IPS-NIHi11 (cell line): Measurements from ENCODE around the gene TGM3.
"Not testable (repeated sequence)": the region's sequence is repeated elsewhere in the genome, so short reads cannot be mapped to it uniquely, and the experiment has no call there.

Experiments
- DNase-seq: peaks from one replicate; pipeline ENCODE4 v3.0.0; 2012; ENCODE audit warnings: mixed read lengths, low spot score

Gene TGM3, protein sequence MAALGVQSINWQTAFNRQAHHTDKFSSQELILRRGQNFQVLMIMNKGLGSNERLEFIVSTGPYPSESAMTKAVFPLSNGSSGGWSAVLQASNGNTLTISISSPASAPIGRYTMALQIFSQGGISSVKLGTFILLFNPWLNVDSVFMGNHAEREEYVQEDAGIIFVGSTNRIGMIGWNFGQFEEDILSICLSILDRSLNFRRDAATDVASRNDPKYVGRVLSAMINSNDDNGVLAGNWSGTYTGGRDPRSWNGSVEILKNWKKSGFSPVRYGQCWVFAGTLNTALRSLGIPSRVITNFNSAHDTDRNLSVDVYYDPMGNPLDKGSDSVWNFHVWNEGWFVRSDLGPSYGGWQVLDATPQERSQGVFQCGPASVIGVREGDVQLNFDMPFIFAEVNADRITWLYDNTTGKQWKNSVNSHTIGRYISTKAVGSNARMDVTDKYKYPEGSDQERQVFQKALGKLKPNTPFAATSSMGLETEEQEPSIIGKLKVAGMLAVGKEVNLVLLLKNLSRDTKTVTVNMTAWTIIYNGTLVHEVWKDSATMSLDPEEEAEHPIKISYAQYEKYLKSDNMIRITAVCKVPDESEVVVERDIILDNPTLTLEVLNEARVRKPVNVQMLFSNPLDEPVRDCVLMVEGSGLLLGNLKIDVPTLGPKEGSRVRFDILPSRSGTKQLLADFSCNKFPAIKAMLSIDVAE

GRCh38 chr20:2295886-2296515 lies at the start of gene TGM3:
Gene TGM3 (plus strand): TSS chr20:2296001. CDS start chr20:2296064, 63 bp downstream.
- no peak for DNase-seq

DNA sequence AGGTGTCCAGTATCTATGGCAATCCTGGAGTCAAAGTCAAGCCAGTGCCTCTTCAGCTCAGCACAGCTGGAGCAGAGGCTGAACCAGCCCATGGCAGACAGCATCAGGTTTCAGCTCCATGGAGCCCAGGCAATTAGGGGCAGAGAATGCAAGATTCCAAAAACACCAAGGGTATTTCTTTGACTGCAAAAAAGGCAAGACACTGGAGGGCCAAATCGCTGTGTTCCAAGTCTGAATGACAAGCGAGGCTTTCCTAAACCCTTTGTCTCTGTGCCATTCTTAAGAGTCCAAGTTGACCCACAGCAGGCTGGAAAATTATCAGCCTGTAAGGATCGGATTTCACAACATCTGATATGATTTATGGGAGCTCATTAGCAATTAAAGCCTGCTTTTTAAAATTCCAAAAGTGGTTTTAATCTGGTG lies 49.7 kb upstream of the TGM3 start:
- peak; percentile 39 for DNase-seq

DNA sequence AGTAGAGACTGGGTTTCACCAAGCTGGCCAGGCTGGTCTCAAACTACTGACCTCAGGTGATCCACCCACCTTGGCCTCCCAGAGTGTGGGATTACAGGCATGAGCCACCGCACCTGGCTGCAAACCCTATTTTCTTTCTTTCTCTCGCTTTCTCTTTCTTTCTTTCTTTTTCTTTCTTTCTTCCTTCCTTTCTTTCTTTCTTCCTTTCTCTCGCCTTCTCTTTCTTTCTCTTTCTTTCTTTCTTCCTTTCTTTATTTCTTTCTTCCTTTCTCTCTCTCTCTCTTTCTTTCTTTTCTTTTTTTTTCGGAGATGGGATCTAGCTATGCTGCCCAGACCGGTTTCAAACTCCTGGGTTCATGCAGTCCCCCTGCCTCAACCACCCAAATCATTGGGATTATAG lies 47.0 kb upstream of the TGM3 start:
- no peak for DNase-seq

DNA sequence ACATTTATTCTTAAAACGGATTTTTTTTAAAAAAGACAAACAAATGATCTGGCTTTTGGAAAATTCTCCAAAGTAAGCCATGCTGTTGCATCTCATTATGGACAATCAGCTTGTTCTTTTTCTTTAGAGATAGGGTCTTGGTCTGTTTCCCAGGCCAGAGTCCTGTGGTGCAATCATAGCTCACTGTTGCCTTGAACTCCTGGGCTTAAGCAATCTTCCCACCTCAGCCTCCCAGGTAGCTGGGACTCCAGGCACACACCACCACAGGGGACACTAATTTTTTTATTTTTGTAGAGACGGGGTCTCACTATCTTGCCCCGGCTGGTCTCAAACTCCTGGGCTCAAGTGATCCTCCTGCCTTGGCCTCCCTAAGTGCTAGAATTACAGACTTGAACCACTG lies 45.9 kb upstream of the TGM3 start:
- no peak for DNase-seq

GRCh38 chr20:2252419-2252997 lies 43.3 kb upstream of the TGM3 start:
- DNase-seq = no peak

DNA sequence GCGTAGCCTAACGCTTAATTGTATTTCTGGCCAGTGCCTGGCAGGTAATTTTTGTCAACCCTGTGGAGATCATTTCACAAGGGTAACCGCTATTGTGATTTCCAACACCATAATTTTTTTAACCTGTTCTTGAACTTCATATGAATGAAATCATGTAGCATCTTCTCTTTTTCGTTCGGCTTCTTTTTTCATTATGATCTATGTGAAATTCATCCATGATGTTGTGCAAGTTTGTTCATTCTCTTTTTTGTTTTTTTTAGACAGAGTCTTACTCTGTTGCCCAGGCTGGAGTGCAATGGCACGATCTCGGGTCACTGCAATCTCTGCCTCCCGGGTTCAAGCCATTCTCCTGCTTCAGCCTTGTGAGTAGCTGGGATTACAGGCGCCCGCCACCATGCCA lies 42.5 kb upstream of the TGM3 start:
- DNase-seq = no peak

DNA sequence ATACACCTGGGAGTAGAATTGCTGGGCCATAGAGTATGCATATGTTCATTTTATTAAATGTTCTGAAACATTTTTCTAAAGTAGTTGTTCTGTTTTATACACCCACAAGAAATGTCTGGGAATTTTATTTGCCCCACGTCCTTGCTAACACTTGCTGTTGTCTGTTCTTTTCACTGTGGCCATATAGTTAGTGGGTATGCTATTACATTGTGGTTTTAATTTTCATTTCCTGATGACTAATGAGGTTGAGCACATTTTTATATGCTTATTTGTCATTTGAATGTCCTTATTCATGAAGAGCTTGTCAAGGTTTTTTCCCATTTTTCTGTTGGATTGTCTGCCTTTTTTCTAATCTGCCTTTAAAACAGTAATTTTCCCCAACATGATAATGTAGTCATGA lies 41.5 kb upstream of the TGM3 start:
- DNase-seq = no peak

GRCh38 chr20:2255926-2256531 lies 39.8 kb upstream of the TGM3 start:
- no peak for DNase-seq

GRCh38 chr20:2259731-2260130 lies 36.1 kb upstream of the TGM3 start:
- DNase-seq = no peak

DNA sequence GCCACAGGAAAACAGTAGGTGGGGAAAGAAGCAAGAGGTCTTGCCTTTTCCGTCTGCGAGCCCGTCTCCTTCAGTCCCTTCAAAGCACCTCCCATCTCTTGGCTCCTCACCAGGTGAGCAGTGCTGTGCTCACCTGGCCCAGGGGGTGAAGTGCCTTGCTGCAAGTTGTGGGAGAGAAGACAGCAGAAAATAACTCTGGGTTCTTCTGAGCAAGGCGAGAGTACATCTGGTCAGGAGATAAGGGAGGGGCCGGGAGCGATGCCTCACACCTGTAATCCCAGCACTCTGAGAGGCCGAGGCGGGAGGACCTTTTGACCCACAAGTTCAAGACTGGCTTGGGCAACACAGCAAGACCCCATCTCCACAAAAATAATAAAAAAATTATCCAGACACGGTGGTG lies 35.6 kb upstream of the TGM3 start:
- no peak for DNase-seq

DNA sequence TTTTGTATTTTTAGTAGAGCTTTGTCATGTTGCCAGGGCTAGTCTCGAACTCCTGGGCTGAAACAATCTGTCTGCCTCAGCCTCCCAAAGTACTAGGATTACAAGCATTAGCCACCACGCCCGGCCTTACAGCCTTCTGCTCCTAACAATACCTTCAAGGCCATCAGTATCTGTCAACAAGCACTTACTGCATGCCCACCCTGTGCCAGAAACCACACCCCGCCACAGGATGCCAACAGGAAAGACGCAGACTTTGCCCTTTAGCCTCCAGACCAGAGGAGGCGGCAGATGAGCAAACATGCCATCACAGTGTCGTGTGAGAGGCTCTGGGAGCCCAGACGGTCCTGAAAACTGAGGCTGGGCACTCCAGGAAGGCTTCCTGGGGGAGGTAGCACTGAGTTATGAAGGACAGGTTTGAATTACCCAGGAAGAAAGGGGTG lies 34.7 kb upstream of the TGM3 start:
- no peak for DNase-seq

DNA sequence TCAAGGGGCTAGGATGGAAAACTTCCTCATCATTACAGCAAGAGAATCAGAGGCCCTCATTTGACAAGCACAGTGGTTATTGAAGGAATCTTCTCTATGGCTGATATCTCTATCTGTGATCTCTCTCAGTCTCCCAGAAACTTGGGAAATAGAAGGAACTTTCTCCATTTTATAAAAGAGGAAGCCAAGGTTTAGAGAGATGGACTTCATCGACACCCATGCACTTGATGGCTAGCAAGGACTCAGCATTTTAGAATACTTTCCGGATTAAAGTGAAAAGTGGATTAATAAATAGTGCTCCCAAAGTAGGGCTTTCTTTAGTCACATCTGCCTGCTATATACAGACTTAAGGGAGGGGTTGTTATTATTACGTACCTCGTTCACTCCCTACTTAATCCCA lies 34.2 kb upstream of the TGM3 start:
- no peak for DNase-seq

GRCh38 chr20:2264118-2264517 lies 31.7 kb upstream of the TGM3 start:
- DNase-seq = no peak

GRCh38 chr20:2264621-2265374 lies 31.0 kb upstream of the TGM3 start:
- DNase-seq = not testable (repeated sequence)

DNA sequence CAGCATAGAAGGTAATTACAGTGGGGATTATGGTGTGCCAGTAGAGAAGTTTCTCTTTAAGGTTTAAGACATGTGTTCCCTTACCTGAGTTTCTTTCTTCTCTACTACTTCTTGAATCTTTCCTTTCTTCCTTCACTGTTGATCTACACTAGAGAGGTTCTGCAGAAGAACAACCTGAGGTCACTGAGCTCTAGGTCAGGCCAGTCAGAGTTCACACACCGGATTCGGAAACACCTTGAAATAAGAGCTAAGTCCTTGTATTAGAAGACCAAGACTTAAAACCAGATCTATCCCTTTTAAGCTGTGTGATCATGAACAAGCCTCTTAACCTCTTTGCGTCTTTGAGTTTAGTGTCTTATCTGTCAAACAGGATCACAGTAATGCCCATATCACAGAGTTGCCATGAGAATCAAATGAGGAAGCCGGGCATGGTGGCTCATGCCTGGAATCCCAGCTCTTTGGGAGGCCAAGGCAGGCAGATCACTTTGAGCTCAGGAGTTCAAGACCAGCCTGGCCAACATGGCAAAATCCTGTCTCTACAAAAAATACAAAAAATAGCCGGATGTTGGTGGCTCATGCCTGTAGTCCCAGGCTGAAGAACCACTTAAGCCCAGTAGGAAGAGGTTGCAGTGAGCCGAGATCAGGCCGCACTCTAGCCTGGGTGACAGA lies 22.0 kb upstream of the TGM3 start:
- DNase-seq = no peak

GRCh38 chr20:2276015-2276414 lies 19.8 kb upstream of the TGM3 start:
- no peak for DNase-seq

GRCh38 chr20:2279253-2279779 lies 16.5 kb upstream of the TGM3 start:
- no peak for DNase-seq

GRCh38 chr20:2280082-2280481 lies 15.7 kb upstream of the TGM3 start:
- no peak for DNase-seq

- no peak for DNase-seq
These were observed 14.2 kb upstream of the TGM3 start for GRCh38 chr20:2281563-2281962.

DNA sequence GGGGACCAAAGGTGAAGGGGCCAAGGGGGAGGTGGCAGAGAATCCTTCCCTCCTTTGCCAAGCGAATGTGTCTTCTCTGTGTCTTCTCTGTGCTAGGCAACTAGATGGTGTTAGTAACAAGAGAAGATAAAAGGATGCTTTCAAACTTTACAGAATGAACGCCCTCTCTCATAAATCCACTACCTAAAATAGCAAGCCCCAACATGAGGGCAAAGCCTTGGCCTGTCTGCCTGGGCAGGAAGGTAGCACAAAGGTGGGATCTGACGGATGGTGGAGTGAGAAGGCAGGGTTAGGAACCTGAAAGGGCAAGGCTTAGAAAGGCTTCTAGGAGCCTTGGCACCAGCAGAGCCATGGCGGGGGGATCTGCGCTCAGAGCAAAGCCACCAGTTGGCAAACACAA lies 13.6 kb upstream of the TGM3 start:
- no peak for DNase-seq
